C4-2B (cell line): Measurements from ENCODE around the gene PRRC2A.

Experiments used
- H3K27ac ChIP-seq: fragments of 450-650 bp; 2 replicates; pipeline ENCODE4 v1.5.1; 2017
- CTCF ChIP-seq: fragments of 450-650 bp; conservative IDR thresholded peaks from 2 replicates; pipeline ENCODE4 v1.5.1; 2017; ENCODE audit warnings: mild to moderate bottlenecking
- ZFX ChIP-seq: fragments of 450-650 bp; IDR thresholded peaks from 2 replicates; pipeline ENCODE4 v1.6.1; 2017

Gene PRRC2A

GRCh38 chr6:31686483-31686882, 66.0 kb downstream of the PRRC2A start:
- H3K27ac ChIP-seq = no peak overlapping the region

DNA sequence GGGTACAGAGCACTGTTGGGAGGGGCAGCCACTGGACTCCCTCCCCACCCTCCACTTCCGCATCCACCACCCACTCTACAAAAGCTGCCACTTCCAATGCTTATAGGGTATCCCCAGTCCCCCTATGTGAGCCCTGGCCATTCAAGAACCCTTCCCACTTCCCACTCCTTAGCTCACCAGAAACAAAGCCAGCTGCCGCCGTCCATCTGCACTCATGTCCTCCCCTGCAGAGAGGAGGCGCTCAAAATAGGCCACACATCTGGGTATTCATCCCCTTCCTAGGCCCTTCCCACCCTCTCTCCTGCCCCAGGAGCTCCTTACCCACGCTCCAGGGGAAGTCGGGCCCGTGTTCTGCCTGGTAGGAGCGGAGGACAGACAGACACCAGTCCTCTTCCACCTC, 66.8 kb downstream of the PRRC2A start:
- TF ChIP-seq ZFX (no peak), CTCF (no peak)
- H3K27ac ChIP-seq = no peak overlapping the region

More at GRCh38 chr6:31686483-31686882, 66.0 kb downstream of the PRRC2A start:
- TF ChIP-seq ZFX (no peak), CTCF (no peak)
